A549 treated with AZD9567 at 1 μM for 4 hours (cell line): ENCODE data around the gene PCDHA5. TPM values are rescaled to one million over a fixed set of nuclear protein-coding genes. Genes with fewer than 3 reads are reported as not detected.

Source experiments
- total RNA-seq: library from RNA; stranded (reverse); fragments of 200-300 nt; extraction: Qiagen RNA extraction; gene quantifications from 5 replicates; pipeline ENCODE4 v1.2.3, GENCODE V29; 2022; ENCODE audit not compliant: insufficient read depth

PCDHA5 gene
- total RNA-seq, 1 experiment from 2014 or later = 0.59 TPM

Other genes starting within 250 kb of the PCDHA5 start
- 3.5 to 8.4 TPM (median 4.3 TPM) in 5 replicates for gene CD14, start 188.4 kb upstream of the PCDHA5 start, total RNA-seq
- 7.6 to 17.9 TPM (median 15.2 TPM) in 5 replicates for gene TMCO6, start 182.2 kb upstream of the PCDHA5 start, total RNA-seq
- gene NDUFA2, start 174.0 kb upstream of the PCDHA5 start, total RNA-seq = 83.8 to 126 TPM (median 125 TPM) in 5 replicates
- gene IK, start 173.8 kb upstream of the PCDHA5 start, total RNA-seq = 86.0 to 142 TPM (median 88.2 TPM) in 5 replicates
- 29.5 to 34.8 TPM (median 31.2 TPM) in 5 replicates for gene WDR55, start 156.7 kb upstream of the PCDHA5 start, total RNA-seq
- 0.91 to 1.1 TPM (median 0.98 TPM) in 4 of 5 replicates, not detected in the other for gene DND1, start 148.0 kb upstream of the PCDHA5 start, total RNA-seq
- gene HARS1, start 130.2 kb upstream of the PCDHA5 start, total RNA-seq = 76.1 to 99.2 TPM (median 80.5 TPM) in 5 replicates
- 33.3 to 39.5 TPM (median 37.6 TPM) in 5 replicates for gene HARS2, start 130.2 kb upstream of the PCDHA5 start, total RNA-seq
- 79.6 to 128 TPM (median 85.6 TPM) in 5 replicates for gene ZMAT2, start 121.2 kb upstream of the PCDHA5 start, total RNA-seq
- 0.13 to 0.25 TPM (median 0.16 TPM) in 4 of 5 replicates, not detected in the other for gene PCDHA1, start 35.5 kb upstream of the PCDHA5 start, total RNA-seq
- gene PCDHA2, start 26.8 kb upstream of the PCDHA5 start, total RNA-seq = 0.03 to 0.08 TPM (median 0.07 TPM) in 4 of 5 replicates, not detected in the other
- gene PCDHA3, start 20.6 kb upstream of the PCDHA5 start, total RNA-seq = 0.75 to 1.6 TPM (median 0.85 TPM) in 5 replicates
- 1.2 to 3.4 TPM (median 1.7 TPM) in 5 replicates for gene PCDHA4, start 14.5 kb upstream of the PCDHA5 start, total RNA-seq
- 0.02 to 0.05 TPM (median 0.03 TPM) in 4 of 5 replicates, not detected in the other for gene PCDHA6, start 6.3 kb downstream of the PCDHA5 start, total RNA-seq
- gene PCDHA7, start 12.7 kb downstream of the PCDHA5 start, total RNA-seq = 0.09 to 0.12 TPM (median 0.12 TPM) in 4 of 5 replicates, not detected in the other
- 0.04 to 0.10 TPM (median 0.08 TPM) in 3 of 5 replicates, not detected in the others for gene PCDHA8, start 19.6 kb downstream of the PCDHA5 start, total RNA-seq
- gene PCDHA9, start 26.8 kb downstream of the PCDHA5 start, total RNA-seq = 0.02 TPM in 1 of 5 replicates, not detected in the others
- 0.01 to 0.05 TPM (median 0.02 TPM) in 3 of 5 replicates, not detected in the others for gene PCDHA10, start 34.3 kb downstream of the PCDHA5 start, total RNA-seq
- 0.06 to 0.18 TPM (median 0.13 TPM) in 4 of 5 replicates, not detected in the other for gene PCDHA11, start 47.3 kb downstream of the PCDHA5 start, total RNA-seq
- 1.6 to 3.1 TPM (median 2.8 TPM) in 5 replicates for gene PCDHA12, start 53.7 kb downstream of the PCDHA5 start, total RNA-seq
- 0.05 to 0.07 TPM (median 0.06 TPM) in 4 of 5 replicates, not detected in the other for gene PCDHA13, start 60.5 kb downstream of the PCDHA5 start, total RNA-seq
- gene PCDHAC1, start 104.7 kb downstream of the PCDHA5 start, total RNA-seq = 1.9 to 3.7 TPM (median 2.1 TPM) in 5 replicates
- 3.1 to 3.5 TPM (median 3.3 TPM) in 5 replicates for gene PCDHAC2, start 144.9 kb downstream of the PCDHA5 start, total RNA-seq
- gene PCDHB1, start 229.8 kb downstream of the PCDHA5 start, total RNA-seq = not detected in 5 replicates